Ovary (tissue), 9 donors: Measurements from ENCODE around the gene CSMD2. TPM values are rescaled to one million over a fixed set of nuclear protein-coding genes. Genes with fewer than 3 reads are reported as not detected.

ENCODE experiments used
- DNase-seq, 5 donors: peaks; one replicate each; pipeline ENCODE4 v3.0.0-alpha.2; 2019 to 2020
- H3K27ac ChIP-seq, 2 donors: fragments of 200-600 bp; one replicate each; pipeline versions ENCODE4 v1.5.1 to v1.8.0; 2019 to 2022
- H3K27me3 ChIP-seq: fragments of 200-600 bp; one replicate; pipeline ENCODE4 v1.8.0; 2022
- H3K36me3 ChIP-seq: fragments of 200-600 bp; sonication (generic); one replicate; pipeline ENCODE4 v1.5.1; 2019
- H3K4me1 ChIP-seq: one replicate; pipeline ENCODE4 v1.8.1; 2013; ENCODE audit warnings: mild to moderate bottlenecking, moderate library complexity; ENCODE audit not compliant: insufficient read depth
- H3K4me3 ChIP-seq: fragments of 200-600 bp; sonication (generic); one replicate; pipeline ENCODE4 v1.5.1; 2017
- H3K9me3 ChIP-seq, 2 donors: fragments of 200-600 bp in 1 of 2; sonication (generic) in 1 of 2; one replicate each; pipeline versions ENCODE4 v1.5.1 to v1.8.1; 2013 to 2019; ENCODE audit warnings: mild to moderate bottlenecking in 1 of 2, moderate library complexity in 1 of 2
- EP300 ChIP-seq: sonication (generic); formaldehyde crosslinking; IDR thresholded peaks from one replicate; pipeline ENCODE4 v1.6.1; 2017; ENCODE audit warnings: antibody characterized with exemption
- POLR2A ChIP-seq: fragments of 450-650 bp; IDR thresholded peaks from one replicate; pipeline ENCODE4 v1.6.1; 2017; ENCODE audit warnings: antibody characterized with exemption, mild to moderate bottlenecking, moderate library complexity
- WGBS, 3 donors: extraction: QIAGEN DNeasy Blood & Tissue Kit in 1 of 3; methylation state at CpG; one replicate each; pipeline versions ENCODE4 v1.1.5 to v1.1.7; 2013 to 2017; 5-methylcytosine and 5-hydroxymethylcytosine counted together
- intact Hi-C, 4 donors: fragments of 100-400 bp; cut with DNase I; formaldehyde crosslinking; loops; one replicate each; pipeline versions ENCODE4 v1.11.0 to v1.15.1; 2022 to 2023
- polyA plus RNA-seq, 2 donors: library from polyadenylated mRNA; stranded (reverse); fragments of 200-250 nt in 1 of 2; fragments of 350-450 nt in 1 of 2; fragmentation: Illumina TruSeq in 1 of 2; extraction: RNeasy Lipid Tissue Mini Kit (QIAGEN cat#74804) in 1 of 2; gene quantifications; one replicate each; pipeline ENCODE4 v1.2.3, GENCODE V29; 2013 to 2014
- total RNA-seq, 7 donors: library from RNA; depleted of rRNA in 2 of 7; stranded (reverse); fragments of >200 nt in 2 of 7; fragmentation: NEBNext Ultra II Directional in 3 of 7; extraction: Animal tissue kit (Norgen Biotek cat#: 25700) in 3 of 7; gene quantifications; one replicate each; pipeline versions ENCODE4 v1.1.0 to v1.2.4, GENCODE V29; 2016 to 2023
- TF ChIP-seq, protein P1 (sequence below), 3 donors: fragments of 450-650 bp in 2 of 3; fragments of 200-600 bp in 1 of 3; IDR thresholded peaks; one replicate each; pipeline versions ENCODE4 v1.5.1 to v1.8.0; 2016 to 2022; ENCODE audit warnings: antibody characterized with exemption in 3 of 3, mild to moderate bottlenecking in 1 of 3
- donor health status: DM: no; HTN: no; CAD: no; lungs with moderate emphysema.
- donor health status: DM: no; HTN: no; CAD: no.
- donor health status: Bipolar disorder and iron deficiency.
- donor health status: DM: yes; HTN: yes; CAD: no.
- donor health status: DM: no; HTN: no; CAD: no.
- donor health status: DM: yes; HTN: yes; CAD: no.

The CSMD2 gene
- total and polyA plus RNA-seq, 9 donors: 0.04 to 1.6 (median 0.18) TPM; not detected in 3

DNA sequence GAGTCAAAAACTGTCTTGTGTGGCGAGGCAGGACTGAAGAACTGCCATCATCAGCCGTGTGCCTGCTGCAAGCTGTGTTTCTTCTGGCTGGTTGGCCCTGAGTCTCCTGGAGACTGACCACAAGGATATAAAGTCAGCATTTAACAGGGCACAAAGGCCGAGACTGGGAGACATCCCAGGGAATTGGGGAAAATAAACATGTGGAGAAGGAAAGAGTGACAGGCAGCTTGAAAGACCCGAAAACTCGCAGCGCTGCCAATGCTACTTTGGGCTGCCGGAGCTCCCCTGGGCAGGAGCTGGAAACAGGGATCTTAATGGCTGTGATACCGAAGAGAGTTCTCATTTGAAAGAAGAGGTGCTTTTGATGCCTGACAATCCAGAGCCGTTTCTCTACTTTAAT lies 426.5 kb downstream of the CSMD2 start:
- Histone ChIP-seq H3K36me3 (no peaks in the 10 kb centered on the region), H3K27me3 (no peaks in the 10 kb centered on the region), H3K9me3 (no peaks in the 10 kb centered on the region), H3K4me1 (no peaks in the 10 kb centered on the region), H3K27ac (no peak overlapping the region), H3K4me3 (no peak overlapping the region)
- intact Hi-C loops: no loop called here
- no peak for DNase-seq
- WGBS, 3 donors: 76 to 84% (median 76%) methylated on average over 9 of the region's 9 CpGs
- TF ChIP-seq, protein P1, sequence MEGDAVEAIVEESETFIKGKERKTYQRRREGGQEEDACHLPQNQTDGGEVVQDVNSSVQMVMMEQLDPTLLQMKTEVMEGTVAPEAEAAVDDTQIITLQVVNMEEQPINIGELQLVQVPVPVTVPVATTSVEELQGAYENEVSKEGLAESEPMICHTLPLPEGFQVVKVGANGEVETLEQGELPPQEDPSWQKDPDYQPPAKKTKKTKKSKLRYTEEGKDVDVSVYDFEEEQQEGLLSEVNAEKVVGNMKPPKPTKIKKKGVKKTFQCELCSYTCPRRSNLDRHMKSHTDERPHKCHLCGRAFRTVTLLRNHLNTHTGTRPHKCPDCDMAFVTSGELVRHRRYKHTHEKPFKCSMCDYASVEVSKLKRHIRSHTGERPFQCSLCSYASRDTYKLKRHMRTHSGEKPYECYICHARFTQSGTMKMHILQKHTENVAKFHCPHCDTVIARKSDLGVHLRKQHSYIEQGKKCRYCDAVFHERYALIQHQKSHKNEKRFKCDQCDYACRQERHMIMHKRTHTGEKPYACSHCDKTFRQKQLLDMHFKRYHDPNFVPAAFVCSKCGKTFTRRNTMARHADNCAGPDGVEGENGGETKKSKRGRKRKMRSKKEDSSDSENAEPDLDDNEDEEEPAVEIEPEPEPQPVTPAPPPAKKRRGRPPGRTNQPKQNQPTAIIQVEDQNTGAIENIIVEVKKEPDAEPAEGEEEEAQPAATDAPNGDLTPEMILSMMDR (IDR thresholded peaks at IDR 0.05): no peak
- no peak for TF ChIP-seq POLR2A
- TF ChIP-seq EP300: no peak

DNA sequence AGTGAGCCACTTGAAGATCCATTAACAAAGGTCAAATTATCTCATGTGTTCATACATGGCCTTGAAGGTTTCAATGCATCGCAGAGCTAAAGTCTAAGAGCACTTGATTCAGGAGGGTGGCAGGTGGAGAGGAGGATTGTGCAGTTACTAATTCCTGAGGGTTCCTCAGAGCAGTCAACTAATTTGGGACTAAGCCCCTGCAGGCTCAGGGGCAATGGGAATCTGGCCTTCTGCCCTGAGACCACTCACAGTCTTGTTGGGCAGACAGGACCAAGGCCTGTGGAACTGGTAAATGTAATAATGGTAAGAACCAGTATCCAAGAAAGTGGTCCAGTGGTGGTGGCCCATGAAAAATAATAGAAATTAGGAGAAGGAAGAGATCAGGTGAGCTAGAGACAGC lies 428.5 kb downstream of the CSMD2 start:
- Histone ChIP-seq H3K36me3 (no peaks in the 10 kb centered on the region), H3K27ac (no peak overlapping the region), H3K27me3 (no peaks in the 10 kb centered on the region), H3K4me1 (no peaks in the 10 kb centered on the region), H3K4me3 (no peak overlapping the region), H3K9me3 (no peaks in the 10 kb centered on the region)
- WGBS, 3 donors: 71 to 89% (median 86%) methylated on average over 1 of the region's 1 CpG
- intact Hi-C loops: no loop called here
- TF ChIP-seq, protein P1 (IDR thresholded peaks at IDR 0.05): no peak
- no peak for TF ChIP-seq POLR2A
- TF ChIP-seq EP300: no peak
- no peak for DNase-seq

- no peaks in the 10 kb centered on the region for H3K36me3 ChIP-seq
- no peaks in the 10 kb centered on the region for H3K9me3 ChIP-seq
- DNase-seq: no peak
- intact Hi-C loops: no loop called here
- no peaks in the 10 kb centered on the region for H3K27me3 ChIP-seq
- no peaks in the 10 kb centered on the region for H3K4me1 ChIP-seq
- 9 to 16% (median 11%) methylated on average over 3 of the region's 3 CpGs for WGBS, 3 donors
- H3K4me3 ChIP-seq: no peak overlapping the region
- TF ChIP-seq POLR2A (no peak), EP300 (no peak)
- TF ChIP-seq, protein P1 (IDR thresholded peaks at IDR 0.05): no peak
- no peak overlapping the region for H3K27ac ChIP-seq
These were observed 429.4 kb downstream of the CSMD2 start for GRCh38 chr1:33735624-33736023.

DNA sequence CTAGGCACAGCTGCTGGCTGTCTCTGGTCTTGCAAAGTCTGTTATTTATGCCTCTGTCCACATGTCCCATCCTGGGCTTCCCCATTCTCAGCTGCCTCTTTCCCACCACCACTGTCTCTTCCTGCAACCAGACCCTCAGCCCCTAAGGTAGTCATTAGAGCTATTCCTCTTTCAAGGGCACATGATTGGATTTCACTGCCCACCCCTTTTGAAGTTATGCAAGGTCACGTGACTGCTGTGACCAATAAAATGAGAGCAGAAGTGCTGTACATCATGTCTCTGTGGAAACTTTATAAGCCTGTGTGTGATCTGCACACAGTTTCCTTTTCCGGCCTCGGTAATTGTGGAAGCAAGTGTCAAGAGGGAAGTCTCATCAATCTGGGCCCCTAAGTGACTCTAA lies 437.7 kb downstream of the CSMD2 start:
- Histone ChIP-seq H3K4me1 (no peaks in the 10 kb centered on the region), H3K27me3 (no peaks in the 10 kb centered on the region), H3K4me3 (no peak overlapping the region), H3K36me3 (no peaks in the 10 kb centered on the region), H3K9me3 (no peaks in the 10 kb centered on the region), H3K27ac (no peak overlapping the region)
- intact Hi-C loops: no loop called here
- WGBS, 3 donors: 74 to 81% (median 79%) methylated on average over 3 of the region's 3 CpGs
- DNase-seq: no peak
- TF ChIP-seq, protein P1 (IDR thresholded peaks at IDR 0.05): no peak
